ENCODE results near the gene ZBP1.

- no peak for TF ChIP-seq CTCF (IDR thresholded peaks at IDR 0.05)
- TF ChIP-seq POLR2AphosphoS5 (IDR thresholded peaks at IDR 0.05), result no peak
- peak in 1 of 4 donors; percentile 7 for TF ChIP-seq POLR2A (IDR thresholded peaks at IDR 0.05)
Measured at GRCh38 chr20:57620274-57620990, at the start of gene ZBP1.

Data from upper lobe of left lung (tissue), 4 donors.